ENCODE data around the gene ZFAND6. TPM values are rescaled to one million over a fixed set of nuclear protein-coding genes. Genes with fewer than 3 reads are reported as not detected.
"Not testable (repeated sequence)": the region's sequence is repeated elsewhere in the genome, so short reads cannot be mapped to it uniquely, and the experiment has no call there.

Gene ZFAND6
- total RNA-seq, 1 experiment from 2014 or later: 181 TPM

DNA sequence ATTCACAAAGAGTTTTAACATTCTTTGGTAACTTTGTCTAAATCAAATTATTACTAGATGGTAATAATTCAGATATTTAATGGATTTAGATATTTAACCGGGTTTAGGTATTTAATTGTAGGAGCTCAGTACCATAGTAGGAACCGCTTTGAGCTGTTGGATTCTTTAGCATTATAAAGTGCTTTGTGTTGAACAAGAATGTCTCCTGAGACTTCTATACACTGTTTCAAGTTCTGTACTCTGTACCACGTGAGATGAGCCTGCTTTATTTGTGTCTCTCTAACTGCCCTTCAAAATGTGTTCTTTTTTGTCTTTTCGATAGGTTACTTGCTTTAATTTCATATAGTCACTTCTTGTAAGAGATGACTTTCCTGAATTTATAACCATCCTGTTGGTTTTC, 36.0 kb downstream of the ZFAND6 start:
- Histone ChIP-seq H3K36me3 (peaks cover 6% of the 10 kb centered on the region; the same call in 1 of the 2 replicates), H3K27me3 (replicated peaks) (no peaks in the 10 kb centered on the region), H3K4me1 (replicated peaks) (peaks cover 3% of the 10 kb centered on the region; the same call in 1 of the 2 replicates), H3K9me3 (replicated peaks) (no peaks in the 10 kb centered on the region), H3K27ac (no peak overlapping the region), H3K4me3 (no peak overlapping the region)
- DNase-seq (ENCODE audit: low read depth in 1 of 2, low spot score in 2 of 2): no peak

DNA sequence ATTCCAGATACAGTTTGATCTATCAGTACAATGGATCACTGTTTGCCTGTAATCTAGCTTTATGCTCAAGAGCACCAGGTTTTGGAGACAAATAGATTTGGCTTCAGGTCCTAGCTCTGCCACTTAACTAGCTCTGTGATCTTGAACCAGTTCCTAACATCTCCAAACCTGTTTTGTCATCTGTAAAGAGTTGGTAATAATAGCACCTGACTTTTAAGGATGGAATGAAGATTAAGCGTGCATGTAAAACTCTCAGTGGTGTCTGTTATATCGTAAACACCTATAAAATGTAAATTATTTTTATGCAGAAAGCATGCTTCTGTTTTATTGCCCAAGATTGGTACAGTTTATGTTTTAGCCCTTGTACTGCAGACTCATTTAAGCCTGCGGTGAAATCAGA, 36.5 kb downstream of the ZFAND6 start:
- no peaks in the 10 kb centered on the region for H3K9me3 ChIP-seq (replicated peaks)
- no peak for DNase-seq (ENCODE audit: low read depth in 1 of 2, low spot score in 2 of 2)
- H3K27me3 ChIP-seq (replicated peaks): no peaks in the 10 kb centered on the region
- H3K4me1 ChIP-seq (replicated peaks): peaks cover 3% of the 10 kb centered on the region; the same call in 1 of the 2 replicates
- no peak overlapping the region for H3K27ac ChIP-seq
- peaks cover 3% of the 10 kb centered on the region; the same call in 1 of the 2 replicates for H3K36me3 ChIP-seq
- no peak overlapping the region for H3K4me3 ChIP-seq

DNA sequence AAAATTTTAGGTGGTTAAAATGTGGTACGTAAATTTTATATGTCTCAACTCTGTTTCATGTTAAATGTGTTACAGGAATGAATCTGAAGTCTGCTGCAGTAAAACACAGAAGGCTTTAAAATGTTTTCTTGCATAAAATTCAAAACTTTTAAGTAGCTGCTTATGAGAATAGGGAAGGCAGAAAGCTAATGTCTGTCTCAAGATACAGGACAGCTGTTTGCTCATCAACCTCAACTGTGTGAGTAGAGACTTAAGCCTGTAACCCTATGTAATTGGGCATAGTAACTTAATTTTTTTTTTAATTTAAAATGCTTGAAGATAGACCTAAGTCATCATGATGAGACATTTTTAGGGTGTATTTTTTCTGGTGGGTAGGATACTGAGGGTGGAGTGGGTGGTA, 38.9 kb downstream of the ZFAND6 start:
- Histone ChIP-seq H3K36me3 (peaks cover 6% of the 10 kb centered on the region; the same call in 1 of the 2 replicates), H3K4me3 (no peak overlapping the region), H3K9me3 (replicated peaks) (no peaks in the 10 kb centered on the region), H3K27ac (no peak overlapping the region), H3K27me3 (replicated peaks) (no peaks in the 10 kb centered on the region), H3K4me1 (replicated peaks) (peaks cover 3% of the 10 kb centered on the region; the same call in 1 of the 2 replicates)
- no peak for DNase-seq (ENCODE audit: low read depth in 1 of 2, low spot score in 2 of 2)

DNA sequence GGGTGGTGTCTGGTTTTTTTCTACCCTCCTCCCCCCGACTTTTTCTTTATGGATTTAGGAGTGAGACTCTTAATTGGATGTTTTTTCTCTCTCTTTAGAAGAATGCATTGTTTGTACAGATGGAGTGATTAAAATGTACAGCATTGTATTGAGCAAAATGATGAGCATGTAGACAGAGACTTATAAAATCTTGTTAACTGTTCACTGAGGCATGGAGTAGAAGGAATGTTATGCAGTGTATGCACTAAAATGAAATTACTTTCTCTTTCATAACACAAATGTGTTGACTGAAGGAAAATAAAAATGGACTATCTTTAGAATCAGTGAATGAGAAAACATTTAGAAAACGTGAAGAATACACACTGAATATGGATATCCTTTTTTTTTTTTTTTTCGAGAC, 39.8 kb downstream of the ZFAND6 start:
- Histone ChIP-seq H3K27ac (no peak overlapping the region), H3K36me3 (peaks cover 6% of the 10 kb centered on the region; the same call in 1 of the 2 replicates), H3K9me3 (replicated peaks) (no peaks in the 10 kb centered on the region), H3K4me1 (replicated peaks) (0 out of 2 replicates have a peak, but pooled peaks cover 3% of the 10 kb centered on the region), H3K27me3 (replicated peaks) (no peaks in the 10 kb centered on the region), H3K4me3 (no peak overlapping the region)
- no peak for DNase-seq (ENCODE audit: low read depth in 1 of 2, low spot score in 2 of 2)

DNA sequence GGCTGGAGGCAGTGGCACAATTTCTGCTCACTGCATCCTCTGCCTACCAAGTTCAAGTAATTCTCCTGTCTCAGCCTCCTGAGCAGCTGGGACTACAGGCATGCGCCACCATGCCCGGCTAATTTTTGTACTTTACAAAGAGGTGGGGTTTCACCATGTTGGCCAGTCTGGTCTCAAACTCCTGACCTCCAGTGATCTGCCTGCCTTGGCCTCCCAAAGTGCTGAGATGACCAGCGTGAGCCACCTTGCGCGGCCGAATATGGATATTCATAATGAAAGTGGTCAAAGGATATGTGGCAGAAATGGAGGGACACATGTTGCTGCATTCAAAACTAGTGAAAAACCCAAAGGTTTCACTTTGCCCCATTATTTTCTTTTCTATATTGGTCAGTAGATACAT, 40.2 kb downstream of the ZFAND6 start:
- not testable (repeated sequence) for H3K4me3 ChIP-seq; H3K27me3 ChIP-seq (replicated peaks); H3K9me3 ChIP-seq (replicated peaks); H3K4me1 ChIP-seq (replicated peaks); H3K36me3 ChIP-seq; H3K27ac ChIP-seq; DNase-seq (ENCODE audit: low read depth in 1 of 2, low spot score in 2 of 2)

DNA sequence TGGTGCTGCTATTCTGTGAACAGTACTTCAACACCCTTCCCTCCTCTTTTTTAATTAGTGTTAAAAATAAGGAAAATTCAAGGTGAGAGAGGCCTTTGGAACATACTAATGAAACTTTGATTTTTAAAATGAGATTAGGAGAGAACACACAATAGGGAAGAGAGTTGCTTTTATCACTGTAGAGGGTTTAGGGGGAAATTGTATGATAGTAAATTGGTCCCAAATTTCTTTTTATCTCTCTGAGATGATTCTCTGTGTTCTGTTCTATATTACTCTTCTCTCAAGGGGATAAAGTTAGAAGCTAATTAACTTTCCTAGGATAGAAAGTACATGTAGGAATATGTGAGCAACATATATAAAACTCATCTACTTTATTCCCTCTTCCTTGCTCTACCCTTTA, 40.8 kb downstream of the ZFAND6 start:
- Histone ChIP-seq H3K9me3 (replicated peaks) (no peaks in the 10 kb centered on the region), H3K4me1 (replicated peaks) (peaks cover 8% of the 10 kb centered on the region), H3K4me3 (no peak overlapping the region), H3K36me3 (peaks cover 6% of the 10 kb centered on the region; the same call in 1 of the 2 replicates), H3K27ac (no peak overlapping the region), H3K27me3 (replicated peaks) (no peaks in the 10 kb centered on the region)
- DNase-seq (ENCODE audit: low read depth in 1 of 2, low spot score in 2 of 2): no peak

DNA sequence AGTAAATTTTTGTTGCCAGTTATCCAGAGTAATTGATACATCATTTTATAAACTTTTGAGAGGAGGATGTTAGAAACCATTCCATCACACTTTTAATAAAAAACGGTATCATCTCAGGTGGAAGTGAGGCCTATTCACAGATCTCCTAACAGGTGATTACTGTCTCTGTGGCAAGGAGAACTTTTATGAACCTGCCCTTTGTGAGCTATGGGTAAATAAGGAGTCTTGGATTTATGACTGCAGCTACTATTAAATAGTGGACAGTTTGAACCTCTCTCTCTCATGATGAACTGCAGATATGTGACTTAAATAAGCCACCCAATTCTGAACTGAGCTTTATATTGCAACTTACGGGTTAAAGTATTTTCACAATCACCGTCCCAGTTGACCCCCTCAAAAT, 45.7 kb downstream of the ZFAND6 start:
- H3K4me3 ChIP-seq: no peak overlapping the region
- peaks cover 17% of the 10 kb centered on the region for H3K4me1 ChIP-seq (replicated peaks)
- no peaks in the 10 kb centered on the region for H3K9me3 ChIP-seq (replicated peaks)
- no peaks in the 10 kb centered on the region for H3K27me3 ChIP-seq (replicated peaks)
- peak overlapping the region; percentile 28; the same call in 1 of the 2 replicates for H3K27ac ChIP-seq
- DNase-seq (ENCODE audit: low read depth in 1 of 2, low spot score in 2 of 2): no peak
- peaks cover 6% of the 10 kb centered on the region; the same call in 1 of the 2 replicates for H3K36me3 ChIP-seq

DNA sequence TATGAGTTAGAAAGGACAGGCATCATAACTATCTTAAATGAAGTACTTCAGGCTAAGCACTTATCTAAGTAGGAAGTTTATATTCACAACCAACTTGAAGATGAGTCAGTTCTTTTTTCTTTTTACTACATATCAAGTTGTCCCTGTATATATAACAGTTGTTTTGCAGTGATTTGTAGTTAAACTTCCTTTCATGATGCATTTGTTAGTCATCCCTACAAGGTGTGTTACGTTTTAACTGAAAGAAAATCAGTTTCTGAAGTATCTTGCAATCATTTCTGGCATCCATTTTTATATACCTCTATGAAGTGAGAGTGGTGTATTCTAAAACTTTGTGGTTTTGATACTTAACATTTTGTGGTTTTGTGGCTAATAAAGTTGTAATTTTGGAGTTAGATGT, 46.1 kb downstream of the ZFAND6 start:
- Histone ChIP-seq H3K9me3 (replicated peaks) (no peaks in the 10 kb centered on the region), H3K4me3 (no peak overlapping the region), H3K27me3 (replicated peaks) (no peaks in the 10 kb centered on the region), H3K4me1 (replicated peaks) (peaks cover 17% of the 10 kb centered on the region), H3K27ac (peak overlapping the region; percentile 28), H3K36me3 (peaks cover 6% of the 10 kb centered on the region; the same call in 1 of the 2 replicates)
- DNase-seq (ENCODE audit: low read depth in 1 of 2, low spot score in 2 of 2): peak in 1 of 2 experiments; percentile 51

DNA sequence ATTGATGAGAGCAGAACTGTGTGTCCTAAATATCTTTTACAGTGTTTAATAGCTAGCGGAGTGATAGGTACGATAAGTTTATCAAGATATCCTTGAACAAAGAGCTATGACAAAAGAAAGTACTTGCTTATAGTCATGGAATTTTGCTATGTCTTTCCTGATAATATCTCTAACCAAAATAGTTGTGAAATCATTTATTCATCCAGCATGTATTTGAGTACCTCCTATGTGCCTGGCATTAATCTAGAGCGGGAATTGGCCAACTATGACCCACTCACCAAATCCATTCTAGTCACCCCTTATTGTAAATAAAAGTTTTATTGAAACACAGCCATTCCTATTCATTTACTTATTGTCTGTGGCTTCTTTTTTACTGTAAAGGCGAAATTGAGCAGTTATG, 46.6 kb downstream of the ZFAND6 start:
- Histone ChIP-seq H3K27ac (peak overlapping the region; percentile 28), H3K9me3 (replicated peaks) (no peaks in the 10 kb centered on the region), H3K4me3 (no peak overlapping the region)

DNA sequence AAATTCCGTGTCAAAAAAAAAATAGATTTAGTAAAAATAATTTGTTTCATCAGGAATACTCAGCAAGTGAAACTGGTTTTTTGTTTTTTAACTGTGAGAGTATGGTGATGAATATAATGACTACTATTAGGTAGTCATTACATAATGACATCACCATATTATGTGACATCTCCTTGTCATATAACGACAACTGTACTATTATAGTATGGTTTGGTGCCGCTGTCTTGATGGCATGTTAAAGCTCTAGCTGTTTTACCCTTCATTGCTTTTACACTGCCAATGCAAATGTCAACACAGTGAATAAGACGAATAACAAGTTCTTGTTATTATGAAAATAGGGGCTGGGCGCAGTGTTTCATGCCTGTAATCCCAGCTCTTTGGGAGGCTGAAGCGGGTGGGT, 47.7 kb downstream of the ZFAND6 start:
- Histone ChIP-seq H3K4me1 (replicated peaks) (peaks cover 17% of the 10 kb centered on the region), H3K27me3 (replicated peaks) (no peaks in the 10 kb centered on the region), H3K9me3 (replicated peaks) (no peaks in the 10 kb centered on the region), H3K36me3 (no peaks in the 10 kb centered on the region), H3K4me3 (no peak overlapping the region), H3K27ac (no peak overlapping the region)
- DNase-seq (ENCODE audit: low read depth in 1 of 2, low spot score in 2 of 2): no peak

More for the DNA sequence above, 46.6 kb downstream of the ZFAND6 start:
- no peaks in the 10 kb centered on the region for H3K27me3 ChIP-seq (replicated peaks)
- peaks cover 17% of the 10 kb centered on the region for H3K4me1 ChIP-seq (replicated peaks)
- H3K36me3 ChIP-seq: peaks cover 4% of the 10 kb centered on the region; the same call in 1 of the 2 replicates
- DNase-seq (ENCODE audit: low read depth in 1 of 2, low spot score in 2 of 2): no peak

DNA sequence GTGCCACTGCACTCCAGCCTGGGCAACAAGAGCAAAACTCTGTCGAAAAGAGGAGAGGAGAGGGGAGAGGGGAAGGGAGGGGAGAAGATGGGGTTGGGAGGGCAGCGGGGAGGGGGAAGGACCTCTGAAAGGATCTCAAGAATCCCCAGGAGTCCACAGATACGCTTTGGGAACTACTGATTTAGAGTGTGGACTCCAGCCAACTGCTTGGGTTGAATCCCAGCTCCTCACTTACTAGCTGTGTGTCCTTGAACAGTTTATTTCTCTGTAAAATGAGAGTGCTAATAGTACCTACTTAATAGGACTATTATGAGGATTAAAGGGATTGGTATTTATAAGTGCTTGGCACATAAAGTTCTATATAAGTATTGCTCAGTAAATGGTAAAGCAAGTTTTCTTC, 48.3 kb downstream of the ZFAND6 start:
- peaks cover 17% of the 10 kb centered on the region for H3K4me1 ChIP-seq (replicated peaks)
- H3K4me3 ChIP-seq: no peak overlapping the region
- H3K27ac ChIP-seq: no peak overlapping the region
- no peak for DNase-seq (ENCODE audit: low read depth in 1 of 2, low spot score in 2 of 2)
- no peaks in the 10 kb centered on the region for H3K9me3 ChIP-seq (replicated peaks)
- no peaks in the 10 kb centered on the region for H3K36me3 ChIP-seq
- no peaks in the 10 kb centered on the region for H3K27me3 ChIP-seq (replicated peaks)

DNA sequence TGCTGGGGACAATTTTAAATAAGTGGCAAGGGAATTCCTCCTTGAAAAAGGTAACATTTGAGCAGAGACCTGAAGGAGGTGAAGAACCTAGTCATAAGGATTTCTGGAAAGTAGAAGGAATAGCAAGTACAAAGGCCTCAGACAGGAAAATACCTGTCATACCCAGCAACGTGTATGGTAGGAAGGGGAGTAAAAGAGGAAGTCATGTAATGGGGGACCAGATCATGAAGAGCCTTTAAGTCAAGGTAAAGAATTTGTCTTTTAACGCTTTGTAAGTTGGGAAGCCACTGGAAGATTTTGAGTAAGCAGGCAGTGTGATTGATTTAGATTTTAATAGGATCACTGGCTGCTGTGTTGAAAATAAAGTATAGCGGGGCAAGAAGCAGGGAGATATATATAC, 49.9 kb downstream of the ZFAND6 start:
- Histone ChIP-seq H3K36me3 (no peaks in the 10 kb centered on the region), H3K27me3 (replicated peaks) (no peaks in the 10 kb centered on the region), H3K4me1 (replicated peaks) (peaks cover 17% of the 10 kb centered on the region), H3K4me3 (no peak overlapping the region), H3K27ac (no peak overlapping the region), H3K9me3 (replicated peaks) (no peaks in the 10 kb centered on the region)
- DNase-seq (ENCODE audit: low read depth in 1 of 2, low spot score in 2 of 2): no peak

DNA sequence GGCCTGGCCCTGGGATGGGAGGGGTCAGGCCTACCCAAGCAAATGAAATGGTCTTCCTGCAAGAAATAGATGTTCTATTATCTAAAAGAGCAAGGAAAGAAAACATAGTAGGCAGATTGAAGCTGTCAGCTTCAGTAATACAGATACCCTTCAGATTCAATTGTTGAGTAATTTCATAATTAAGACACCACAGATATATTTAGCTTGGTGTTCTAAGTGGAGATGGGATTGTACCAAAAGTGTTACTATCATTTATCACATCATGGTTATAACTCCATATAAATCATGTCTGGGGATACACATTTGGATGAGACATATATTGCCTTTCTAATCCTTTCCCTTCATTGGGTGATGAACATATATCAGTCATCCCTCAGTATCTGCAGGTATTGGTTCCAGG, 51.4 kb downstream of the ZFAND6 start:
- no peak overlapping the region for H3K27ac ChIP-seq

DNA sequence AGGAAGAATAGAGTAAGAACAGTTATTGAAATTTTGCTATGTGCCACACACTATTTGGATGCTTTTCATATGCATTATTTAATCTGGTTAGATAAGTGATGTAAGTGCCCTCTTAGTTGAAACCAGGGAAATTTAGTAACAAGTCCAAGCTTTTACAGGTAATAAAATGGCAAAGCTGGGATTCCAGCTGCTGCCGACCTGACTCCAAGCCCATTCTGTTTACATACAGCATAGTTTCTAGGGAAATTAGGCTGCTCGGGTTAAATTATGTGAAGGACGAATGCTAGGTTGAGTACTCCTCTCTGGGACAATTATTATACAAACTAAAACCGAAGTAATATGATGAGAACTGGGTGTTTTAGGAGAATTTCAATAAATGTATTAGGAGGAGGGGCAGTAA, 54.6 kb downstream of the ZFAND6 start:
- H3K36me3 ChIP-seq: no peaks in the 10 kb centered on the region
- no peak overlapping the region for H3K27ac ChIP-seq
- no peaks in the 10 kb centered on the region for H3K9me3 ChIP-seq (replicated peaks)
- H3K27me3 ChIP-seq (replicated peaks): no peaks in the 10 kb centered on the region
- no peak overlapping the region for H3K4me3 ChIP-seq
- H3K4me1 ChIP-seq (replicated peaks): peaks cover 8% of the 10 kb centered on the region
- no peak for DNase-seq (ENCODE audit: low read depth in 1 of 2, low spot score in 2 of 2)

More for the DNA sequence above, 51.4 kb downstream of the ZFAND6 start:
- Histone ChIP-seq H3K9me3 (replicated peaks) (no peaks in the 10 kb centered on the region), H3K36me3 (no peaks in the 10 kb centered on the region), H3K4me1 (replicated peaks) (peaks cover 13% of the 10 kb centered on the region), H3K4me3 (no peak overlapping the region), H3K27me3 (replicated peaks) (no peaks in the 10 kb centered on the region)
- no peak for DNase-seq (ENCODE audit: low read depth in 1 of 2, low spot score in 2 of 2)

DNA sequence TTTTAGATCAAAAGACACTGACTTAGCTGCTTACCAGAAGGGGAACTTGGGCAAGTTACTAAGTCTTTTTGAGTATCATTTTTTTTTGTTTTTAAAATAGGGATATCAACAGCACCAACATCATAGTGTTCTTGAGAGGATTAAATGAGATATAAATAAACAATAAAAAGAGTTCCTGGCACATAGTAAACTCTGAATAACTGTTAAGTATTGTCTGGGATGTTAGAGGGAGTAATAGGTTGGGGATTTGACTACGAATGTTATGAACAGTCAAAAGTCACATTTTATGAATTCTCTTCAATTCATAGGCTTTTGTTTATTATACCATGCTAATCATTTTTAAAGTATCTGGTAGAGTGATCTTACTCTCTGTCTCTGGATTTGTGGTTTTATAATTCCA, 55.5 kb downstream of the ZFAND6 start:
- H3K9me3 ChIP-seq (replicated peaks): no peaks in the 10 kb centered on the region
- no peaks in the 10 kb centered on the region for H3K27me3 ChIP-seq (replicated peaks)
- H3K4me1 ChIP-seq (replicated peaks): peaks cover 8% of the 10 kb centered on the region
- H3K27ac ChIP-seq: no peak overlapping the region
- H3K4me3 ChIP-seq: no peak overlapping the region
- no peaks in the 10 kb centered on the region; the same call in 1 of the 2 replicates for H3K36me3 ChIP-seq
- DNase-seq (ENCODE audit: low read depth in 1 of 2, low spot score in 2 of 2): no peak

All from SJSA1 (cell line).